ENCODE data around the gene POFUT2. TPM values are rescaled to one million over a fixed set of nuclear protein-coding genes. Genes with fewer than 3 reads are reported as not detected.

The POFUT2 gene
- total RNA-seq, 2 experiments from 2014 or later: 17.0 to 20.5 TPM

DNA sequence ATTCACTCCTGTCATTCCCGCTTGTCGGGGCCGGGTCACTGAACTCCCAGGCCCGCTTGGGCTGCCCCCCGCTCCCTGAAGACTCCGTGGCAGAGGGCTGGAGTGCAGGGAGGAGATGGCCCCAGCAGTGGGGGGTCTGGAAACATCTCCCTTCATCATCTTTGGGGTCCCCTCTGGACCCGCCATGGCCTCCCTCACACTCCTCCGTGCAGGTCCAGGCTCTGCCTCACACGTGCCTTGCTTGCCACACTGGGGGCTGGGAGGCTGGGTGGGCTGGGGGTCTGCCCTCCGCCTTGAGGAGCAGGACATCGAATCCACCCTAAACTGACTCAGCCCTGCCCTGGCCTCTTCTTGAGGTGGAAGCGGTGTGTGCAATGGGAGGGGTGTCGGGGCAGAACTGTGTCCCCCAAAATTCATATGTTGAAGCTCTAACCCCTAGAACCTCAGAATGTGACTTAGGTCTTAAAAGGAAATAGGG lies 35.2 kb downstream of the POFUT2 start:
- no TSS peak for BruUV-seq (replicated peaks)
- Histone ChIP-seq H2AFZ (ENCODE audit: low read length) (no peak overlapping the region), H3K9me3 (ENCODE audit: low read length) (no peaks in the 10 kb centered on the region), H3K36me3 (ENCODE audit: insufficient read depth, low read length) (no peaks in the 10 kb centered on the region), H3K27ac (ENCODE audit: low read depth, low read length, poor library complexity, severe bottlenecking) (no peak overlapping the region), H3K4me3 (ENCODE audit: low read depth, low read length, poor library complexity, severe bottlenecking) (no peak overlapping the region), H3K79me2 (ENCODE audit: insufficient read depth, low read depth, low read length) (no peaks in the 10 kb centered on the region), H3K9me2 (ENCODE audit: insufficient read depth, low read length) (no peaks in the 10 kb centered on the region), H4K20me1 (ENCODE audit: insufficient read depth, low read length) (no peaks in the 10 kb centered on the region), H3K4me2 (ENCODE audit: low read length) (no peak overlapping the region), H3K4me1 (ENCODE audit: insufficient read depth, low read length, poor library complexity, severe bottlenecking) (peaks cover 7% of the 10 kb centered on the region)
- no peak for DNase-seq (ENCODE audit: low spot score)
- intact Hi-C loops (cut with micrococcal nuclease; ENCODE audit: unreplicated experiment): no loop called here
- POLR2A ChIA-PET: no interaction called here
- CTCF ChIA-PET (ENCODE audit: unreplicated experiment): no interaction called here
- TF ChIP-seq EZH2phosphoT487 (IDR thresholded peaks at IDR 0.05; ENCODE audit: borderline replicate concordance, low read depth, low read length): no peak
- TF ChIP-seq, protein P1, sequence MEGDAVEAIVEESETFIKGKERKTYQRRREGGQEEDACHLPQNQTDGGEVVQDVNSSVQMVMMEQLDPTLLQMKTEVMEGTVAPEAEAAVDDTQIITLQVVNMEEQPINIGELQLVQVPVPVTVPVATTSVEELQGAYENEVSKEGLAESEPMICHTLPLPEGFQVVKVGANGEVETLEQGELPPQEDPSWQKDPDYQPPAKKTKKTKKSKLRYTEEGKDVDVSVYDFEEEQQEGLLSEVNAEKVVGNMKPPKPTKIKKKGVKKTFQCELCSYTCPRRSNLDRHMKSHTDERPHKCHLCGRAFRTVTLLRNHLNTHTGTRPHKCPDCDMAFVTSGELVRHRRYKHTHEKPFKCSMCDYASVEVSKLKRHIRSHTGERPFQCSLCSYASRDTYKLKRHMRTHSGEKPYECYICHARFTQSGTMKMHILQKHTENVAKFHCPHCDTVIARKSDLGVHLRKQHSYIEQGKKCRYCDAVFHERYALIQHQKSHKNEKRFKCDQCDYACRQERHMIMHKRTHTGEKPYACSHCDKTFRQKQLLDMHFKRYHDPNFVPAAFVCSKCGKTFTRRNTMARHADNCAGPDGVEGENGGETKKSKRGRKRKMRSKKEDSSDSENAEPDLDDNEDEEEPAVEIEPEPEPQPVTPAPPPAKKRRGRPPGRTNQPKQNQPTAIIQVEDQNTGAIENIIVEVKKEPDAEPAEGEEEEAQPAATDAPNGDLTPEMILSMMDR (conservative IDR thresholded peaks at IDR 0.05; ENCODE audit: low read length): no peak

DNA sequence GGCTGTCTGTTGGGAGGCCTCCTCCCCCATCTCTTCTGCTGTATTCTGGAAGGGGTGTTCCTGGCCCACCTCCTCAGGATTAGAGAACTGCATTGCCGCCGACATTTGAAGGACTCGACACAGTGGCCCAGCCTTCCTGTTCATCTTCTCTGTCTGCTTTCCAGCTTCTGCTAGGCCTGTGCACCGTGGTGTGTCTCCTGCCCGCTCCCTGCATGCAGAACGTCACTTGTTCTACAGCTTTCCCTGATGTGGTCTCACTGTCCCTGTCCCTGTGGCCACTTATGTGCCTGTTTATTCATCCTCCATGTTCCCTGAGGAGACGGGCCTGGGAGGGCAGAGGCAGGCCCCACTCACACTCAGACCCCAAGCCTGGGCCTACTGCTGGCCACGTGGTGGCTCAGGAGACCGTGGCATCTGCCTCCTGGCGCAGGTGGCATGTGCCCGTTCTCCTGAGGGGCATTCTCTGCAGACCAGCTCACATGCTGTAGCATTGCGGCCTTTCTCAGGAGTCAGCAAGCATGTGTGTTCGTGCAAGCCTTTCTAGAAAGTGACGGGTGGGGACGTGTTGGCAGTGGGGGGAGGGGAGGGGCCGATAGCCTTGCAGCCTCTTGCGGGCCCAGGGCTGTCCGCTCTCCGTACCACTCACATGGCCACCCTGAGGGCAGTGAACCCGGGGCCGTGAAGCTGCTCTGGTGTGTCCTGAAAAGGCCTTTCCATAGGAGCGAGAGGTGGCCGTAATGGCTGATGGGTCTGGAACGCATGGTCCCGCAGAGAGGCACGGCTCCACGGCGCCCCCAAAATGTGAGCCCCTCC lies 35.9 kb downstream of the POFUT2 start:
- Histone ChIP-seq H3K36me3 (ENCODE audit: insufficient read depth, low read length) (no peaks in the 10 kb centered on the region), H3K27ac (ENCODE audit: low read depth, low read length, poor library complexity, severe bottlenecking) (no peak overlapping the region), H4K20me1 (ENCODE audit: insufficient read depth, low read length) (no peaks in the 10 kb centered on the region), H3K4me1 (ENCODE audit: insufficient read depth, low read length, poor library complexity, severe bottlenecking) (peaks cover 7% of the 10 kb centered on the region), H3K9me3 (ENCODE audit: low read length) (no peaks in the 10 kb centered on the region), H3K79me2 (ENCODE audit: insufficient read depth, low read depth, low read length) (no peaks in the 10 kb centered on the region), H3K4me2 (ENCODE audit: low read length) (no peak overlapping the region), H3K9me2 (ENCODE audit: insufficient read depth, low read length) (no peaks in the 10 kb centered on the region), H3K4me3 (ENCODE audit: low read depth, low read length, poor library complexity, severe bottlenecking) (no peak overlapping the region), H2AFZ (ENCODE audit: low read length) (no peak overlapping the region)
- DNase-seq (ENCODE audit: low spot score): no peak
- intact Hi-C loops (cut with micrococcal nuclease; ENCODE audit: unreplicated experiment): no loop called here
- POLR2A ChIA-PET: no interaction called here
- CTCF ChIA-PET (ENCODE audit: unreplicated experiment): no interaction called here
- TF ChIP-seq, protein P1 (conservative IDR thresholded peaks at IDR 0.05; ENCODE audit: low read length): no peak
- TF ChIP-seq EZH2phosphoT487 (IDR thresholded peaks at IDR 0.05; ENCODE audit: borderline replicate concordance, low read depth, low read length): no peak
- BruUV-seq (replicated peaks): no TSS peak

DNA sequence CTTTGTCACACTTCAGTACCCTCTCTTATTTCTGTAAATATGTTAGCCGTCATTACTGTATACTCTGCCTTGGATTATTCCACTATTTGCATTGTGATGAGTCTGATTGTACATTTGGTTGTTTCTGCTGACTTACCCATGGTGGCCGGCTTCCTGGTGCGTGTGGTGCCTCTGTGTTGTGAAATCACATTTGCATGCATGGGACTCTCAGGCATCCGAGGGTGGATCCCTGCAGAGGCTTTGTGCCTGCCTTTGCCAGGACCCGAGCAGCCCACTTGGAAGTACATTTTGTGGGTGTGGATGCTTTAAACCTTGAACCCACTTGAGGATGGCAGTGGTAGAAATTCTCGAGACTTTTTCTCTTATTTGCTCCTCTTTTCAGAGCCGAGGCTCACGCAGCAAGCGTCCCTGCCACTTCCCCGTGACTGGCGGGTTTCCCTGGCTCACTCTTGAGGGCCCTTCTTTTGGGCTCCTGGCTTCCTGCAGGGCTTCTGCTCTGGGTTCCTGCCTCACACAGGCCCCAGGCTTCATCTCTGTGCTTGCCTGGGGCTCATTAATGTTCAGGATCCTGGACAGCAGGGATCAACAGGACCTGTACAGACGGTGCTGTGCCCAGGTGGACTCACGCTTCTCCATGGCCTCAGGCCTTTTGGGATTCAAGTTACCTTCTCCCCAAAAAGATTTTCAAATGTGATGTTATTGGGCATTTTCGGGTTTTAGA lies 36.6 kb downstream of the POFUT2 start:
- no peaks in the 10 kb centered on the region for H3K9me3 ChIP-seq (ENCODE audit: low read length)
- ChIA-PET POLR2A (no interaction called here), CTCF (ENCODE audit: unreplicated experiment) (no interaction called here)
- TF ChIP-seq, protein P1 (conservative IDR thresholded peaks at IDR 0.05; ENCODE audit: low read length): no peak
- TF ChIP-seq EZH2phosphoT487 (IDR thresholded peaks at IDR 0.05; ENCODE audit: borderline replicate concordance, low read depth, low read length): no peak
- no peaks in the 10 kb centered on the region for H4K20me1 ChIP-seq (ENCODE audit: insufficient read depth, low read length)
- no peaks in the 10 kb centered on the region for H3K9me2 ChIP-seq (ENCODE audit: insufficient read depth, low read length)
- H3K79me2 ChIP-seq (ENCODE audit: insufficient read depth, low read depth, low read length): no peaks in the 10 kb centered on the region
- intact Hi-C loops (cut with micrococcal nuclease; ENCODE audit: unreplicated experiment): no loop called here
- H3K27ac ChIP-seq (ENCODE audit: low read depth, low read length, poor library complexity, severe bottlenecking): no peak overlapping the region
- H3K4me2 ChIP-seq (ENCODE audit: low read length): no peak overlapping the region
- H3K4me1 ChIP-seq (ENCODE audit: insufficient read depth, low read length, poor library complexity, severe bottlenecking): peaks cover 7% of the 10 kb centered on the region
- no peak overlapping the region for H3K4me3 ChIP-seq (ENCODE audit: low read depth, low read length, poor library complexity, severe bottlenecking)
- H2AFZ ChIP-seq (ENCODE audit: low read length): no peak overlapping the region
- no TSS peak for BruUV-seq (replicated peaks)
- no peaks in the 10 kb centered on the region for H3K36me3 ChIP-seq (ENCODE audit: insufficient read depth, low read length)
- DNase-seq (ENCODE audit: low spot score): no peak
